ENCODE data around the gene DLK2. TPM values are rescaled to one million over a fixed set of nuclear protein-coding genes. Genes with fewer than 3 reads are reported as not detected.

Gene DLK2
- total RNA-seq, 2 experiments from 2014 or later, result 1.0 to 1.1 TPM

- CTCF ChIA-PET, result interaction anchor here (6.5 kb wide), 1 partner anchor 54 kb away, joined by 60 read pairs; no protein-coding TSS in a partner anchor
- POLR2A ChIA-PET, result no interaction called here
- DNase-seq (no peak), ATAC-seq (no peak)
- intact Hi-C loops (cut with micrococcal nuclease), result no loop called here
- H3K9me3 Mint-ChIP-seq, result no peaks in the 10 kb centered on the region
- no peak overlapping the region for H3K4me3 Mint-ChIP-seq
- H3K27ac Mint-ChIP-seq, result no peak overlapping the region
- peaks cover 11% of the 10 kb centered on the region for H3K4me1 Mint-ChIP-seq (ENCODE audit: low read depth)
- peaks cover 11% of the 10 kb centered on the region for H3K27me3 Mint-ChIP-seq
- H3K36me3 Mint-ChIP-seq (ENCODE audit: low read depth), result peaks cover 5% of the 10 kb centered on the region
- no peak for TF ChIP-seq CTCF (IDR thresholded peaks at IDR 0.05)
These were observed 3.4 kb downstream of the DLK2 start for GRCh38 chr6:43451939-43452338.

- Mint-ChIP-seq H3K27me3 (peaks cover 7% of the 10 kb centered on the region), H3K27ac (no peak overlapping the region), H3K9me3 (no peaks in the 10 kb centered on the region), H3K4me3 (no peak overlapping the region), H3K36me3 (ENCODE audit: low read depth) (peaks cover 5% of the 10 kb centered on the region), H3K4me1 (ENCODE audit: low read depth) (peaks cover 8% of the 10 kb centered on the region)
- intact Hi-C loops (cut with micrococcal nuclease), result no loop called here
- ChIA-PET POLR2A (no interaction called here), CTCF (interaction anchor here (1.0 kb wide), 1 partner anchor 55 kb away, joined by 3 read pairs; no protein-coding TSS in a partner anchor)
- TF ChIP-seq CTCF (IDR thresholded peaks at IDR 0.05), result no peak
- ATAC-seq (no peak), DNase-seq (no peak)
These were observed 4.0 kb downstream of the DLK2 start for GRCh38 chr6:43451348-43451747.

GRCh38 chr6:43450699-43451131 lies 4.6 kb downstream of the DLK2 start:
- intact Hi-C loops (cut with micrococcal nuclease), result no loop called here
- no peak for DNase-seq
- ATAC-seq, result no peak
- no peak for TF ChIP-seq CTCF (IDR thresholded peaks at IDR 0.05)
- Mint-ChIP-seq H3K36me3 (ENCODE audit: low read depth) (peaks cover 5% of the 10 kb centered on the region), H3K4me1 (ENCODE audit: low read depth) (peaks cover 3% of the 10 kb centered on the region), H3K27ac (no peak overlapping the region), H3K4me3 (no peak overlapping the region), H3K27me3 (peaks cover 1% of the 10 kb centered on the region), H3K9me3 (no peaks in the 10 kb centered on the region)
- POLR2A ChIA-PET, result no interaction called here
- CTCF ChIA-PET, result interaction anchor here (1.0 kb wide), 1 partner anchor 56 kb away, joined by 3 read pairs; no protein-coding TSS in a partner anchor

- ChIA-PET POLR2A (no interaction called here), CTCF (interaction anchor here (1.2 to 1.5 kb wide), 2 partner anchors 10 to 58 kb away, joined by 5 read pairs; no protein-coding TSS in a partner anchor)
- H3K9me3 Mint-ChIP-seq, result no peaks in the 10 kb centered on the region
- H3K4me3 Mint-ChIP-seq, result no peak overlapping the region
- no peak for ATAC-seq
- no peak for DNase-seq
- TF ChIP-seq CTCF (IDR thresholded peaks at IDR 0.05), result no peak
- no peaks in the 10 kb centered on the region for H3K27me3 Mint-ChIP-seq
- H3K27ac Mint-ChIP-seq, result no peak overlapping the region
- no peaks in the 10 kb centered on the region for H3K4me1 Mint-ChIP-seq (ENCODE audit: low read depth)
- H3K36me3 Mint-ChIP-seq (ENCODE audit: low read depth), result peaks cover 6% of the 10 kb centered on the region
- intact Hi-C loops (cut with micrococcal nuclease), result no loop called here
These were observed 6.4 kb downstream of the DLK2 start for GRCh38 chr6:43448916-43449315.

GRCh38 chr6:43447604-43448003 lies 7.7 kb downstream of the DLK2 start:
- no peak for ATAC-seq
- intact Hi-C loops (cut with micrococcal nuclease), result no loop called here
- CTCF ChIA-PET, result no interaction called here
- no peak for DNase-seq
- Mint-ChIP-seq H3K4me3 (no peak overlapping the region), H3K36me3 (ENCODE audit: low read depth) (peaks cover 5% of the 10 kb centered on the region), H3K27ac (no peak overlapping the region), H3K4me1 (ENCODE audit: low read depth) (no peaks in the 10 kb centered on the region), H3K9me3 (no peaks in the 10 kb centered on the region), H3K27me3 (no peaks in the 10 kb centered on the region)
- no peak for TF ChIP-seq CTCF (IDR thresholded peaks at IDR 0.05)
- POLR2A ChIA-PET, result interaction anchor here (0.7 to 1.1 kb wide), 3 partner anchors 8 to 389 kb away, joined by 3 to 4 read pairs (median 3); partner anchors contain the start of genes DLK2, KLC4 and MRPL2

Measured in activated CD8-positive, alpha-beta T cell treated with anti-CD3 and anti-CD28 coated beads for 36 hours (primary cell).